Mucosa of descending colon (tissue), 3 donors: ENCODE data around the gene ZNF385D. TPM values are rescaled to one million over a fixed set of nuclear protein-coding genes. Genes with fewer than 3 reads are reported as not detected.

Source experiments
- ATAC-seq: fragments of 200-7000 bp; cut with Tn5 transposase; one replicate; pipeline ENCODE4 v1.9.1; 2020; ENCODE audit warnings: mild to moderate bottlenecking, moderate library complexity
- DNase-seq, 3 donors: peaks; one replicate each; pipeline ENCODE4 v3.0.0-alpha.2; 2020
- H3K36me3 ChIP-seq: fragments of 200-600 bp; one replicate; pipeline ENCODE4 v1.8.0; 2021; ENCODE audit warnings: low read depth, mild to moderate bottlenecking
- H3K4me1 ChIP-seq: fragments of 200-600 bp; one replicate; pipeline ENCODE4 v1.8.0; 2021; ENCODE audit warnings: low read depth, mild to moderate bottlenecking
- H3K4me3 ChIP-seq: fragments of 200-600 bp; one replicate; pipeline ENCODE4 v1.8.0; 2021; ENCODE audit warnings: mild to moderate bottlenecking
- H3K9me3 ChIP-seq: fragments of 200-600 bp; one replicate; pipeline ENCODE4 v1.8.0; 2021; ENCODE audit warnings: mild to moderate bottlenecking
- intact Hi-C, 2 donors: fragments of 100-400 bp; cut with DNase I in 1 of 2; cut with micrococcal nuclease in 1 of 2; formaldehyde crosslinking; loops; one replicate each; pipeline versions ENCODE4 v1.11.0 to v1.11.1; 2022; cut with DNase I, micrococcal nuclease
- total RNA-seq, 3 donors: library from RNA; stranded (reverse); fragmentation: NEBNext Ultra II Directional in 2 of 3; extraction: Animal tissue kit (Norgen Biotek cat#: 25700) in 2 of 3; gene quantifications; one replicate each; pipeline versions ENCODE4 v1.2.1 to v1.2.4, GENCODE V29; 2021 to 2023
- TF ChIP-seq, protein P1 (sequence below): fragments of 200-600 bp; IDR thresholded peaks from one replicate; pipeline ENCODE4 v1.8.0; 2022; ENCODE audit warnings: antibody characterized with exemption, mild to moderate bottlenecking
- donor health status: DM: no; HTN: no; CAD: no; lungs with moderate emphysema.
- donor health status: DM: no; HTN: no; CAD: no.
- donor health status: DM: no; HTN: yes; CAD: no.

The ZNF385D gene
- total RNA-seq, 3 donors from 2014 or later = 1.9 to 3.1 (median 2.8) TPM

- no peaks in the 10 kb centered on the region for H3K4me1 ChIP-seq
- TF ChIP-seq, protein P1, sequence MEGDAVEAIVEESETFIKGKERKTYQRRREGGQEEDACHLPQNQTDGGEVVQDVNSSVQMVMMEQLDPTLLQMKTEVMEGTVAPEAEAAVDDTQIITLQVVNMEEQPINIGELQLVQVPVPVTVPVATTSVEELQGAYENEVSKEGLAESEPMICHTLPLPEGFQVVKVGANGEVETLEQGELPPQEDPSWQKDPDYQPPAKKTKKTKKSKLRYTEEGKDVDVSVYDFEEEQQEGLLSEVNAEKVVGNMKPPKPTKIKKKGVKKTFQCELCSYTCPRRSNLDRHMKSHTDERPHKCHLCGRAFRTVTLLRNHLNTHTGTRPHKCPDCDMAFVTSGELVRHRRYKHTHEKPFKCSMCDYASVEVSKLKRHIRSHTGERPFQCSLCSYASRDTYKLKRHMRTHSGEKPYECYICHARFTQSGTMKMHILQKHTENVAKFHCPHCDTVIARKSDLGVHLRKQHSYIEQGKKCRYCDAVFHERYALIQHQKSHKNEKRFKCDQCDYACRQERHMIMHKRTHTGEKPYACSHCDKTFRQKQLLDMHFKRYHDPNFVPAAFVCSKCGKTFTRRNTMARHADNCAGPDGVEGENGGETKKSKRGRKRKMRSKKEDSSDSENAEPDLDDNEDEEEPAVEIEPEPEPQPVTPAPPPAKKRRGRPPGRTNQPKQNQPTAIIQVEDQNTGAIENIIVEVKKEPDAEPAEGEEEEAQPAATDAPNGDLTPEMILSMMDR = no peak
- no peak for ATAC-seq
- H3K9me3 ChIP-seq = peaks cover 10% of the 10 kb centered on the region
- H3K4me3 ChIP-seq = no peak overlapping the region
- DNase-seq = no peak
- intact Hi-C loops = no loop called here
- H3K36me3 ChIP-seq = no peaks in the 10 kb centered on the region
Observed at GRCh38 chr3:21704796-21705195, 46.2 kb downstream of the ZNF385D start.

DNA sequence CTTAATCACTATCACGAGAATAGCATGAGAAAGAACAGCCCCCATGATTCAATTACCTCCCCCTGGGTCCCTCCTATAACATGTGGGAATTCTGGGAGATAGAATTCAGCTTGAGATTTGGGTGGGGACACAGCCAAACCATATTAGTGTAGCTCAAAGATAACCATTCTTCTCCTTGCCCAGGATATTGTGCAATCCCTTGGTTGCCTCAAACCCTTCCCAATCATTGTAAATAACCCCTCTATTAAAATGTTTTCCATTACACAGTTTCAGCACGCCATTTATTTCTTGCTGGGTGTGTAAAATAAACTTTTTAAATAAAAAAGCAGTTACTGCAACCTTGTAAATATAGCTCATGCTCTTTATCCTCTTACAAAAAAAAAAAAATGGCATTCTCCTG lies 47.7 kb downstream of the ZNF385D start:
- no peaks in the 10 kb centered on the region for H3K36me3 ChIP-seq
- ATAC-seq (no peak), DNase-seq (no peak)
- H3K4me3 ChIP-seq = no peak overlapping the region
- intact Hi-C loops = no loop called here
- TF ChIP-seq, protein P1 = no peak
- no peaks in the 10 kb centered on the region for H3K4me1 ChIP-seq
- peaks cover 10% of the 10 kb centered on the region for H3K9me3 ChIP-seq

DNA sequence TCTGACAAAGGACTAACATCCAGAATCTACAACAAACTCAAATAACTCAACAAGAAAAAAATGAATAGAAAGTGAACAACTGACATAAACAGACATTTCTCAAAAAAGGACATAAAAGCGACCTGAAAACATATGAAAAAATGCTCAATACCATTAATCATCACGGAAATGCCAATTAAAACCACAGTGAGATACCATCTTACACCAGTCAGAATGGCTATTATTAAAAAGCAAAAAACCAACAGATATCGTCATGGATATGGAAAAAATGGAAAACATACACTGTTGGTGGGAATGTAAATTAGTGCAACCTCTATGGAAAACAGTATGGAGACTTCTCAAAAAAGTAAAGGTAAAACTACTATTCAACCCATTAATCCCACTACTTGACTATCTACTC lies 53.3 kb downstream of the ZNF385D start:
- Histone ChIP-seq H3K36me3 (no peaks in the 10 kb centered on the region), H3K9me3 (peaks cover 13% of the 10 kb centered on the region), H3K4me1 (no peaks in the 10 kb centered on the region), H3K4me3 (no peak overlapping the region)
- DNase-seq (no peak), ATAC-seq (no peak)
- TF ChIP-seq, protein P1 = no peak
- intact Hi-C loops = no loop called here

- H3K36me3 ChIP-seq = no peaks in the 10 kb centered on the region
- no peak for DNase-seq
- intact Hi-C loops = no loop called here
- no peak overlapping the region for H3K4me3 ChIP-seq
- peaks cover 6% of the 10 kb centered on the region for H3K9me3 ChIP-seq
- TF ChIP-seq, protein P1 = no peak
- H3K4me1 ChIP-seq = no peaks in the 10 kb centered on the region
- no peak for ATAC-seq
Observed at GRCh38 chr3:21694506-21694905, 56.5 kb downstream of the ZNF385D start.

DNA sequence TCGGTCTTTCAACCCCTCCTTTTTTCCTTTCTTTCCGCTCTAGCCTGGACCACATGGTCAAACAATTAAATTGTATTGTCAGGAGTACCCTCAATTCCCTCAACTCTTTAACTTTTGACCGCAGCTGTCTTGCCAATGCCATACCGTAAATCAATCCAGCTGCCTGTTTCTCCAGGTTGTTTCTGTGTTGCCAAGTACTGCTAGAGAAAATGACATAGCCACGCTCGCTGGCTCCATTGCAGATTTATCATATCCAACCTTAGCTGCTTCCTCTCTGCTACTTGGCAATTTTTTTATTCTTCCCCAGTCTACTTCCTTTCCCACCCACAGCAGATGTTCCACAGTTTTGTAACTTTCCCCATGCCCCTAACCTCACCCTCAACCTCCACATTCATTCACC lies 60.0 kb downstream of the ZNF385D start:
- no peak for DNase-seq

DNA sequence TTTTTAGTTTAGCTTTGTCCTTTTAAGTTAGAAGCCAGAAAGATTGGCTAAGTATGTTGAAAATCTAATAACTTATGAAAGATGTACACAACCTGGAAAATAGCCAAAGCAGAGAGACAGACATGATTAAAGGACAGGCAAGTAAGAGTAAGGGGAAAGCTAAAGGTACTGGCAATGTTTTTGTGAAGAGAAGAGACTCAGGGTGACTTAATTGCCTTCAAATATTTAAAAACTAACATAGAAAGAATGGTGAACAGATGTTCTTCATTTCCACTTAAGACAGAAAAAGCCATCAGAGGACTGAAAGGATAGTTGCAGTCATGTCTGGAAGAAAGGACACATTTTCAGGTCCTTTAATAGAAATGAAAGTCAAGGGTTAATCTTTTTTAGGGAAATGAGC lies 68.8 kb downstream of the ZNF385D start:
- TF ChIP-seq, protein P1 = no peak
- no peaks in the 10 kb centered on the region for H3K36me3 ChIP-seq
- H3K4me3 ChIP-seq = no peak overlapping the region
- H3K9me3 ChIP-seq = no peaks in the 10 kb centered on the region
- ATAC-seq = no peak
- DNase-seq = no peak
- intact Hi-C loops = no loop called here
- no peaks in the 10 kb centered on the region for H3K4me1 ChIP-seq

More for the DNA sequence above, 60.0 kb downstream of the ZNF385D start:
- no peaks in the 10 kb centered on the region for H3K36me3 ChIP-seq
- TF ChIP-seq, protein P1 = no peak
- peaks cover 6% of the 10 kb centered on the region for H3K9me3 ChIP-seq
- no peak overlapping the region for H3K4me3 ChIP-seq
- intact Hi-C loops = no loop called here
- no peak for ATAC-seq
- no peaks in the 10 kb centered on the region for H3K4me1 ChIP-seq
